IgD-negative memory B cell (primary cell): ENCODE measurements around the gene JPT1. TPM values are rescaled to one million over a fixed set of nuclear protein-coding genes. Genes with fewer than 3 reads are reported as not detected.

Source experiments
- H3K27ac Mint-ChIP-seq, 3 donors: one replicate each; pipeline ENCODE4 v1.8.0; 2020 to 2022; ENCODE audit warnings: mild to moderate bottlenecking in 3 of 3, mixed read lengths in 3 of 3, moderate library complexity in 1 of 3
- H3K27me3 Mint-ChIP-seq: one replicate; pipeline ENCODE4 v1.8.0; 2021; ENCODE audit warnings: mixed read lengths
- H3K36me3 Mint-ChIP-seq: one replicate; pipeline ENCODE4 v1.8.0; 2020; ENCODE audit warnings: mild to moderate bottlenecking, mixed read lengths
- H3K4me1 Mint-ChIP-seq, 3 donors: one replicate each; pipeline ENCODE4 v1.8.0; 2020 to 2022; ENCODE audit warnings: mixed read lengths in 3 of 3, mild to moderate bottlenecking in 1 of 3
- H3K4me3 Mint-ChIP-seq, 4 donors: one replicate each; pipeline ENCODE4 v1.8.0; 2020 to 2022; ENCODE audit warnings: mild to moderate bottlenecking in 4 of 4, mixed read lengths in 4 of 4, moderate library complexity in 3 of 4
- H3K9me3 Mint-ChIP-seq, 3 donors: one replicate each; pipeline ENCODE4 v1.8.0; 2020 to 2021; ENCODE audit warnings: mixed read lengths in 3 of 3, mild to moderate bottlenecking in 1 of 3
- polyA plus RNA-seq: library from polyadenylated mRNA; unstranded; fragments of 300-500 nt; fragmentation: Illumina TruSeq; gene quantifications from one replicate; pipeline ENCODE4 v1.2.3, GENCODE V29; 2021

JPT1 gene
- polyA plus RNA-seq, 1 donor from 2014 or later = 150 TPM

- Mint-ChIP-seq H3K4me3 (peak overlapping the region; percentile 86 to 94 (median 92)), H3K4me1 (peaks cover 24 to 41% (median 30%) of the 10 kb centered on the region in 3 donors), H3K9me3 (no peaks in the 10 kb centered on the region)
These were observed 43.9 kb downstream of the JPT1 start for GRCh38 chr17:75110234-75110937.

GRCh38 chr17:75109407-75110233 is 44.7 kb downstream of the JPT1 start, which contains the start of gene ARMC7:
Gene ARMC7, plus strand, starts transcription at chr17:75109969. Its CDS starts 320 bp downstream, at chr17:75110289.
- H3K27me3 Mint-ChIP-seq = peaks cover 4% of the 10 kb centered on the region
- peak within 1 kb of the TSS; percentile 86 to 94 (median 92) for H3K4me3 Mint-ChIP-seq

More at GRCh38 chr17:75110234-75110937, 43.9 kb downstream of the JPT1 start:
- H3K27me3 Mint-ChIP-seq = peaks cover 4% of the 10 kb centered on the region
- peaks cover 5% of the 10 kb centered on the region for H3K36me3 Mint-ChIP-seq
- H3K27ac Mint-ChIP-seq = peak overlapping the region; percentile 78 to 89 (median 87)

GRCh38 chr17:75109046-75109406 is 45.3 kb downstream of the JPT1 start:
- Mint-ChIP-seq H3K9me3 (no peaks in the 10 kb centered on the region), H3K36me3 (peaks cover 2% of the 10 kb centered on the region), H3K27me3 (peaks cover 4% of the 10 kb centered on the region), H3K27ac (peak overlapping the region in 2 of 3 donors; percentile 77 to 87), H3K4me1 (peaks cover 16 to 30% (median 19%) of the 10 kb centered on the region in 3 donors), H3K4me3 (peak overlapping the region; percentile 86 to 94 (median 92))

More at GRCh38 chr17:75109407-75110233, 44.7 kb downstream of the JPT1 start, which contains the start of gene ARMC7:
- Mint-ChIP-seq H3K4me1 (peaks cover 19 to 36% (median 24%) of the 10 kb centered on the region in 3 donors), H3K27ac (peak within 1 kb of the TSS; percentile 87 to 89 (median 87)), H3K36me3 (peaks cover 2% of the 10 kb centered on the region), H3K9me3 (no peaks in the 10 kb centered on the region)

GRCh38 chr17:75108193-75108592 is 46.1 kb downstream of the JPT1 start:
- peak overlapping the region; percentile 86 to 94 (median 92) for H3K4me3 Mint-ChIP-seq
- peaks cover 14 to 27% (median 17%) of the 10 kb centered on the region in 3 donors for H3K4me1 Mint-ChIP-seq
- H3K36me3 Mint-ChIP-seq = peaks cover 2% of the 10 kb centered on the region
- peaks cover 4% of the 10 kb centered on the region for H3K27me3 Mint-ChIP-seq
- peak overlapping the region in 1 of 3 donors; percentile 77 for H3K27ac Mint-ChIP-seq
- H3K9me3 Mint-ChIP-seq = no peaks in the 10 kb centered on the region

- peaks cover 6 to 21% (median 14%) of the 10 kb centered on the region in 3 donors for H3K4me1 Mint-ChIP-seq
- peak overlapping the region in 3 of 4 donors; percentile 24 to 61 (median 47) for H3K4me3 Mint-ChIP-seq
- H3K27me3 Mint-ChIP-seq = peaks cover 4% of the 10 kb centered on the region
- H3K27ac Mint-ChIP-seq = peak overlapping the region in 2 of 3 donors; percentile 59 to 91
- no peaks in the 10 kb centered on the region for H3K9me3 Mint-ChIP-seq
- H3K36me3 Mint-ChIP-seq = peaks cover 7% of the 10 kb centered on the region
These were observed 48.9 kb downstream of the JPT1 start for GRCh38 chr17:75105126-75106080.

- no peaks in the 10 kb centered on the region for H3K9me3 Mint-ChIP-seq
- H3K27me3 Mint-ChIP-seq = peaks cover 4% of the 10 kb centered on the region
- peak overlapping the region in 2 of 3 donors; percentile 76 to 90 for H3K27ac Mint-ChIP-seq
- peaks cover 8% of the 10 kb centered on the region for H3K36me3 Mint-ChIP-seq
- H3K4me1 Mint-ChIP-seq = peaks cover 7 to 16% (median 11%) of the 10 kb centered on the region in 3 donors
- no peak overlapping the region for H3K4me3 Mint-ChIP-seq
These were observed 50.4 kb downstream of the JPT1 start for GRCh38 chr17:75103601-75104554.

- Mint-ChIP-seq H3K36me3 (peaks cover 8% of the 10 kb centered on the region), H3K27me3 (peaks cover 2% of the 10 kb centered on the region), H3K4me3 (peak overlapping the region in 3 of 4 donors; percentile 3 to 41 (median 32)), H3K27ac (peak overlapping the region; percentile 8 to 92 (median 36)), H3K4me1 (peaks cover 7 to 9% (median 7%) of the 10 kb centered on the region in 3 donors), H3K9me3 (no peaks in the 10 kb centered on the region)
These were observed 51.9 kb downstream of the JPT1 start for GRCh38 chr17:75102385-75102821.

GRCh38 chr17:75099881-75100595 is 54.3 kb downstream of the JPT1 start:
- Mint-ChIP-seq H3K4me1 (peaks cover 5 to 7% (median 7%) of the 10 kb centered on the region in 3 donors), H3K9me3 (no peaks in the 10 kb centered on the region), H3K27ac (no peak overlapping the region), H3K36me3 (peaks cover 6% of the 10 kb centered on the region), H3K27me3 (no peaks in the 10 kb centered on the region), H3K4me3 (no peak overlapping the region)

GRCh38 chr17:75098861-75099260 is 55.5 kb downstream of the JPT1 start:
- Mint-ChIP-seq H3K27ac (no peak overlapping the region), H3K36me3 (peaks cover 6% of the 10 kb centered on the region), H3K9me3 (no peaks in the 10 kb centered on the region)

GRCh38 chr17:75097865-75098264 is 56.4 kb downstream of the JPT1 start:
- no peak overlapping the region for H3K4me3 Mint-ChIP-seq
- peaks cover 5 to 7% (median 7%) of the 10 kb centered on the region in 3 donors for H3K4me1 Mint-ChIP-seq
- no peaks in the 10 kb centered on the region for H3K27me3 Mint-ChIP-seq
- peaks cover 6% of the 10 kb centered on the region for H3K36me3 Mint-ChIP-seq
- no peak overlapping the region for H3K27ac Mint-ChIP-seq
- H3K9me3 Mint-ChIP-seq = no peaks in the 10 kb centered on the region

More at GRCh38 chr17:75098861-75099260, 55.5 kb downstream of the JPT1 start:
- H3K4me3 Mint-ChIP-seq = peak overlapping the region in 1 of 4 donors; percentile 21
- no peaks in the 10 kb centered on the region for H3K27me3 Mint-ChIP-seq
- H3K4me1 Mint-ChIP-seq = peaks cover 5 to 7% (median 7%) of the 10 kb centered on the region in 3 donors

GRCh38 chr17:75096082-75096625 is 58.2 kb downstream of the JPT1 start:
- H3K27me3 Mint-ChIP-seq = no peaks in the 10 kb centered on the region
- H3K9me3 Mint-ChIP-seq = no peaks in the 10 kb centered on the region
- peaks cover 0 to 5% (median 2%) of the 10 kb centered on the region in 3 donors for H3K4me1 Mint-ChIP-seq
- peak overlapping the region in 1 of 3 donors; percentile 59 for H3K27ac Mint-ChIP-seq
- peaks cover 3% of the 10 kb centered on the region for H3K36me3 Mint-ChIP-seq
- no peak overlapping the region for H3K4me3 Mint-ChIP-seq

GRCh38 chr17:75094871-75095399 is 59.4 kb downstream of the JPT1 start:
- H3K9me3 Mint-ChIP-seq = no peaks in the 10 kb centered on the region
- H3K27me3 Mint-ChIP-seq = no peaks in the 10 kb centered on the region
- no peaks in the 10 kb centered on the region for H3K36me3 Mint-ChIP-seq
- no peak overlapping the region for H3K27ac Mint-ChIP-seq
- H3K4me3 Mint-ChIP-seq = no peak overlapping the region
- H3K4me1 Mint-ChIP-seq = peaks cover 0 to 5% (median 0%) of the 10 kb centered on the region in 3 donors
